Urinary bladder (tissue), 4 donors: Measurements from ENCODE around the gene HOXA4. TPM values are rescaled to one million over a fixed set of nuclear protein-coding genes. Genes with fewer than 3 reads are reported as not detected.

Source experiments
- DNase-seq: peaks from one replicate; pipeline ENCODE4 v3.0.0-alpha.2; 2015; ENCODE audit errors: extremely low spot score
- H3K27ac ChIP-seq: one replicate; pipeline ENCODE4 v1.5.1; 2013; ENCODE audit warnings: low read depth, mild to moderate bottlenecking, moderate library complexity
- H3K36me3 ChIP-seq: one replicate; pipeline ENCODE4 v1.6.1; 2013; ENCODE audit warnings: mild to moderate bottlenecking, moderate library complexity; ENCODE audit not compliant: insufficient read depth
- H3K4me1 ChIP-seq: one replicate; pipeline ENCODE4 v1.6.1; 2013; ENCODE audit warnings: mild to moderate bottlenecking, moderate library complexity; ENCODE audit not compliant: insufficient read depth
- H3K4me3 ChIP-seq: one replicate; pipeline ENCODE4 v1.5.1; 2013; ENCODE audit warnings: low read depth, low read length
- WGBS: extraction: QIAGEN DNeasy Blood & Tissue Kit; methylation state at CpG from one replicate; pipeline ENCODE4 v1.1.7; 2013; 5-methylcytosine and 5-hydroxymethylcytosine counted together
- polyA plus RNA-seq: library from polyadenylated mRNA; stranded (reverse); fragments of 200-250 nt; gene quantifications from one replicate; pipeline ENCODE4 v1.2.3, GENCODE V29; 2013
- total RNA-seq: library from RNA; depleted of rRNA; stranded (reverse); fragments of >200 nt; gene quantifications from one replicate; pipeline ENCODE4 v1.2.3, GENCODE V29; 2014
- donor health status: healthy with polysubstance abuse.
- donor health status: healthy.

HOXA4 gene
- total and polyA plus RNA-seq, 2 donors: 1.0 to 6.0 TPM

- H3K4me1 ChIP-seq: peaks cover 2% of the 10 kb centered on the region
- 40% methylated on average over 6 of the region's 6 CpGs for WGBS
These were observed 19.4 kb downstream of the HOXA4 start for GRCh38 chr7:27111042-27111750.

GRCh38 chr7:27110186-27111031 is 20.1 kb downstream of the HOXA4 start:
- whole genome bisulfite sequencing: 40% methylated on average over 66 of the region's 66 CpGs
- Histone ChIP-seq H3K4me1 (peaks cover 2% of the 10 kb centered on the region), H3K4me3 (peak overlapping the region; percentile 2), H3K36me3 (no peaks in the 10 kb centered on the region), H3K27ac (peak overlapping the region; percentile 53)
- DNase-seq: no peak

More at GRCh38 chr7:27111042-27111750, 19.4 kb downstream of the HOXA4 start:
- DNase-seq: no peak
- H3K27ac ChIP-seq: peak overlapping the region; percentile 53
- no peak overlapping the region for H3K4me3 ChIP-seq
- no peaks in the 10 kb centered on the region for H3K36me3 ChIP-seq

GRCh38 chr7:27109466-27110185 is 20.9 kb downstream of the HOXA4 start:
- peaks cover 2% of the 10 kb centered on the region for H3K4me1 ChIP-seq

GRCh38 chr7:27108390-27109127 is 22.0 kb downstream of the HOXA4 start:
- 67% methylated on average over 41 of the region's 41 CpGs for WGBS
- H3K36me3 ChIP-seq: no peaks in the 10 kb centered on the region
- peak overlapping the region; percentile 85 for H3K27ac ChIP-seq
- H3K4me3 ChIP-seq: peak overlapping the region; percentile 1
- no peak for DNase-seq
- H3K4me1 ChIP-seq: peaks cover 2% of the 10 kb centered on the region

More at GRCh38 chr7:27109466-27110185, 20.9 kb downstream of the HOXA4 start:
- no peak for DNase-seq
- no peak overlapping the region for H3K4me3 ChIP-seq
- H3K36me3 ChIP-seq: no peaks in the 10 kb centered on the region
- H3K27ac ChIP-seq: no peak overlapping the region
- 97% methylated on average over 4 of the region's 4 CpGs for WGBS

GRCh38 chr7:27107391-27108381 is 22.9 kb downstream of the HOXA4 start:
- Histone ChIP-seq H3K4me3 (peak overlapping the region; percentile 1), H3K4me1 (peaks cover 2% of the 10 kb centered on the region)
- WGBS: 68% methylated on average over 47 of the region's 47 CpGs

GRCh38 chr7:27106901-27107240 is 23.7 kb downstream of the HOXA4 start:
- Histone ChIP-seq H3K27ac (peak overlapping the region; percentile 84), H3K4me1 (peaks cover 2% of the 10 kb centered on the region), H3K36me3 (no peaks in the 10 kb centered on the region), H3K4me3 (peak overlapping the region; percentile 30)
- 62% methylated on average over 14 of the region's 14 CpGs for WGBS
- no peak for DNase-seq

More at GRCh38 chr7:27107391-27108381, 22.9 kb downstream of the HOXA4 start:
- Histone ChIP-seq H3K27ac (peak overlapping the region; percentile 85), H3K36me3 (no peaks in the 10 kb centered on the region)
- no peak for DNase-seq

- Histone ChIP-seq H3K36me3 (no peaks in the 10 kb centered on the region), H3K4me1 (peaks cover 2% of the 10 kb centered on the region), H3K27ac (peak overlapping the region; percentile 84), H3K4me3 (peak overlapping the region; percentile 30)
- WGBS: 48% methylated on average over 44 of the region's 44 CpGs
- DNase-seq: no peak
These were observed 24.2 kb downstream of the HOXA4 start for GRCh38 chr7:27106181-27106900.

- Histone ChIP-seq H3K4me1 (peaks cover 2% of the 10 kb centered on the region), H3K4me3 (no peak overlapping the region), H3K27ac (peak overlapping the region; percentile 19), H3K36me3 (no peaks in the 10 kb centered on the region)
- 90% methylated on average over 13 of the region's 13 CpGs for WGBS
- DNase-seq: no peak
These were observed 25.1 kb downstream of the HOXA4 start for GRCh38 chr7:27105301-27106031.

- no peaks in the 10 kb centered on the region for H3K4me1 ChIP-seq
- 76% methylated on average over 13 of the region's 13 CpGs for WGBS
- no peak for DNase-seq
- no peak overlapping the region for H3K27ac ChIP-seq
- H3K4me3 ChIP-seq: no peak overlapping the region
- H3K36me3 ChIP-seq: no peaks in the 10 kb centered on the region
These were observed 26.1 kb downstream of the HOXA4 start for GRCh38 chr7:27104341-27105058.

GRCh38 chr7:27103489-27104226 is 26.9 kb downstream of the HOXA4 start:
- no peaks in the 10 kb centered on the region for H3K4me1 ChIP-seq
- peak overlapping the region; percentile 21 for H3K4me3 ChIP-seq
- no peaks in the 10 kb centered on the region for H3K36me3 ChIP-seq
- no peak for DNase-seq
- 76% methylated on average over 35 of the region's 35 CpGs for WGBS
- no peak overlapping the region for H3K27ac ChIP-seq
